NCI-H2171 treated with DMSO at 0.1 percent for 48 hours (cell line): ENCODE measurements around the gene PRELID2.
"Not testable (repeated sequence)": the region's sequence is repeated elsewhere in the genome, so short reads cannot be mapped to it uniquely, and the experiment has no call there.

Experiments used
- DNase-seq: peaks from one replicate; lab custom pipeline; 2025; lab: John Stamatoyannopoulos, UW

Gene PRELID2

DNA sequence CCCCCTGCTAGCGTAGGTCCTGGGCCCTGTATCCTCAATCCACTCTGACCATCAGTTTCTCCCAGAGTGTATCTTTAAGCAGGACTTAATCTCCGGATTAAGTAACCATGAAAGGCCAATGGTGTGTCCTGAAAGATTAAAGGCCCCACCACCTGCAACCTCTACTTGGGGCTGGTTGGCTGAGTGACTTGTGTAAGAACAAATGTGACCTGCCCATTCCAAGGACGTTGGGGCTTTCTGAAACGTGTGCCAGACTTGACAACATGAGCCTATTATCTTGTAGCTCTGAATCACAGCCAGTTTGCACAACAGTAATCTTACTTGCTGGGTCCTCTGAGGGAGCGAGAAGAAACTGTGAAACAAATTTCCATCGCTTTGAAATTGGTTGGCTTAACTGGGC is 3.1 kb upstream of the PRELID2 start:
- DNase-seq = no peak

DNA sequence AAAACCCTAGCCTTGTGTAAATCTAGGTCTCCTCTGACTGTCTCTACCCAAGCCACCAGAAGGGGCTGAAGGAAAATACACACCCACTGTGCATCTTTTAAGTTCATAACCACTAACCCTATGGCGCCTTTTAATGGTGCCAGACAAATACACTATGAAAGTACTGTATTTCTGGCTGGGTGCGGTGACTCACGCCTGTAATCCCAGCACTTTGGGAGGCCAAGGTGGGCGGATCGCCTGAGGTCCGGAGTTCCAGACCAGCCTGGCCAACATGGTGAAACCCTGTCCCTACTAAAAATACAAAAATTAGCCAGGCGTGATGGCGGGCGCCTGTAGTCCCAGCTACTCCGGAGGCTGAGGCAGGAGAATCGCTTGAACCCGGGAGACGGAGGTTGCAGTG is 1.1 kb upstream of the PRELID2 start:
- not testable (repeated sequence) for DNase-seq

DNA sequence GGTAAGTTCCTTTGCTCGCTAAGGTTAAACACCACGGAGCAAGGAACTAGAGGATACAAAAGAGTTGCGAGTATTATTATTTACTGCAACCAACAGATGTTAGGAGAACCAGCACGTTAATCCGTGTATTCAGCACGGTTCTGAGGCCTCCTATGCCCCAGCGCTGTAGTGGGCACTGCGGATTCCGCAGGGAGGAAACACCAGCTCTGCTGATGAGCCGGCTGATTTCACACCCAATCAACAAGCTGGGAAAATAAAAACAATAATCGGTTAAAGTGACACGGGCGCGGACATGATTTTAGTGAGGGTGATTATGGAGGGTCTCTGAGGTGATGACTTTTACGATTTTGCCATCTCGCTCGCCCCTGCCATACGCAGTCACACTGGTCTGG is 702 bp upstream of the PRELID2 start:
- no peak for DNase-seq

DNA sequence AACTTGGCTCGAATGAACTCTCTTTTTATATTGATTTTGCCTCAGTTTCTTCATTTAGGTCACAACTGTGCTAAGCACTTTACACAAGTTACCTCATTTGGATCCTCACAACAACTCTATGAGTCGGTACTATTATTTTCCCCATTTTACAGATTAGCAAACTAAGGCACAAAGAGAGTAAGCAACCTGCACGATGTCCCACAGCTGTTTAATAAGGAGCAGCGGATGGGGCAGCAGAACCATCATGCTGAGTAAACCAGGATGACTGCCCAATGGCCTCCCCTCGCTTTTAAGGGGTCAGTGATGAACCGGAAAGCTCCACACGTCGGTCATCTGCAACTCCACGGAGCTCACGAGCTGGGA is 607 bp downstream of the PRELID2 start:
- DNase-seq = no peak

- no peak for DNase-seq
Observed at GRCh38 chr5:145833631-145834200, 1.4 kb downstream of the PRELID2 start.

DNA sequence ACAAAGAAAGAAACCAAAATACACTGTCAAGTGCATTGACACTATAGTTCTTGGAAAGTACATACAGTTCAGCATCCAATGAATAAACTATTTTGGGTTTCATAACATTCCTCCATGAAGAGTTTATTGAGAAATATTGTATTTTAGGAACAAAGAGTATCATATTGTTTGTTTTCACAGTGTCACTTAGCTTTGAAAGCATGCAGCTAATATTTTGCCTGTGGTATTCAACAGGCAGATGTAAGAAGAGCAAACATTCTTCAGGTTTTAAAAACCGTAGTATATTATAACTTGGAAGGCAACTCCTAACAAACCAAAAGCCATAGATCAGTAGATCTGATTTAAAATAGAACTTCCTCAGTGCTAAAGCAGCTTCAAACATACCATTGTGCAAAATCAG is 4.5 kb downstream of the PRELID2 start:
- no peak for DNase-seq

GRCh38 chr5:145829708-145830361 is 5.3 kb downstream of the PRELID2 start:
- no peak for DNase-seq

GRCh38 chr5:145826895-145827674 is 8.1 kb downstream of the PRELID2 start:
- no peak for DNase-seq

DNA sequence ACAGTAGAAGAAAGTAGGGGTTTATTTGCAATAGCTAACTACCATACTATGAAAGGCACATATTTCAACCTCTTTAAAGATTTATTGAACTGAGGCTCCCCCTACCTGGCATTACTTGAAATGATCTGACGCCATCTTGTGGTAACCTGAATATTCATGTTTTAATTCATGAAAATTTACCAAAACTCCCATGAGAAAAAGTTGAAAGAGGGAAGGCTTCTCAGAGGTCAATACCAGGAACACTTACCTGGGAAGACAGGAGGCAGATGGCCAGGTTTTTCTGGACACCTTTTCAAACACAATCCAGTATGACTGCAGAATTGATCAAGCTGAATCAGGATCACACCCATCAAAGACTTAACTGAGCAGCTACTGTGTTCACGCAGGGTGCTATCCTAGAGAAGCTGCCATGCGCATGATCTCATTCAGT is 9.4 kb downstream of the PRELID2 start:
- peak; percentile 35 for DNase-seq

DNA sequence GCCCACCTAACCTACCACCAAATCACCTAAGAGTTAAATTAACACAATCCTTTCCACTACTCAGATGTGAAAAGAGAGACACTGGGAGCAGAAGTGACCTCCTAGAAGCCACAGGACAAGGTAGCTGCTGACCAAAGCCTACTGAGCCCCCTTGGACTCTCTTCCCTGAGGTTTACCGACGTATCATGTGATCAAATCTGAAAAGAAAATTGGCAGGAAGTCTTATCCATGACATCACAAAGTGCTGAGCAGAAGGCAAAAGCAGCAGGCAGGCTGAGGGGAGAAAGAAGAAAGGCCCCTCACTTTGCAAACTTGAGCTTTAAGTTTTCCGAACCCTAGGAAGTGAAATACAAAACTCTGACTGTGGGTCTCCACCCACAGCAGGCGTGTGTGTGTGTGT is 11.1 kb downstream of the PRELID2 start:
- no peak for DNase-seq

GRCh38 chr5:145818604-145819003 is 16.5 kb downstream of the PRELID2 start:
- no peak for DNase-seq

DNA sequence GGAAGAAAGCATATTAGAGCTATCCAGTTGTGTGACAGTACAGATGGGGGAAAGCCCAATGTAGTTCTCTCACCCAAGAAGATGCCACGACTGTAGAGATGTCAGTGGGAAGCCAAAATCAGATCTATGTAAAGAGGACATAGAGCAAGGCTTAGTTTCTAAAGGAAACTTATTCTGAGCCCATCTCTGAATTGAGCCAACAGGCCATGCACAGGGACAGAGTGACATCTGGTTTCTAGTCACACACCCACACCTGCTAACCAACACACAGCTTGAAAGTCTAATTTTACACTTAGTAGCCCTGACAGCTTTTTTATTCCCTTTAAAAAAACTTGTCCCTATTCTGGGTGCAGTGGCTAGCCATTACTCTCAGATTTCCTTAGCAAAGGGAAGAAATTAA is 22.3 kb downstream of the PRELID2 start:
- DNase-seq = no peak

DNA sequence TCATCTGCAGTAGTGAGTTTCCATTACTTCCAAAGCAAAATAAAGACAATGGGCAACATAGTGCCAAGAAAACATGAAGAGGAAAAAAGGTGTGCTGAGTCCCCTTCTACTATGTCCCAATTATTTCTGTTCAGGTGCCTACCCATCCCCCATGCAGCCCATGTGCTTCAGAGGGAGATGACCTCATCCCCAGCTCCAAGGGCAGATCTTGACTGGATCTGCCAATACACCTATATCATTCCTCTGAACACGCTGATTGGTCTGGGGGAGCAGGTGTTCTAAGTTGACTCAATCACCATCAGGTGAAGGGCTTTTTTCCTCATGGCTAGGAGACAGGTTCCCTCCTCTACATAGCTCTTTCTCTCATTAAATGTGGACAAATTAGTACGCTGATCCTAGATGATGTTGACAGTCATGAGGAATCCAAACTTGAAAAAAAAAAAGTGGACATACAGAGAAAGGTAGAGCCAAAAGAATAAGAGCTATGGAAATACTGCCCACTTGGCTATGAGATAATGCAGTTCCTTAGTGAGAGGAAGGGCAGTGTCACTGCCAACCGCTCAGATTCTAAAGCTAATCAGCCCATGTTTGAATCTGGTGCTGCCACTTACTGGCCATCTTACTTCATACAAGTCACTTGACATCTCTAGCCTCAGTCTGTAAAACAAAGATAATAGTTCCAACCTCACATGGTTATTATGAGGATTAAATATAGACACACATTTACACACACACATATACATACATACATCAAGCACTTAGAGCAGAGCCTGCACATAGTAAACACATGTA is 23.1 kb downstream of the PRELID2 start:
- no peak for DNase-seq

GRCh38 chr5:145806923-145807322 is 28.2 kb downstream of the PRELID2 start:
- no peak for DNase-seq

DNA sequence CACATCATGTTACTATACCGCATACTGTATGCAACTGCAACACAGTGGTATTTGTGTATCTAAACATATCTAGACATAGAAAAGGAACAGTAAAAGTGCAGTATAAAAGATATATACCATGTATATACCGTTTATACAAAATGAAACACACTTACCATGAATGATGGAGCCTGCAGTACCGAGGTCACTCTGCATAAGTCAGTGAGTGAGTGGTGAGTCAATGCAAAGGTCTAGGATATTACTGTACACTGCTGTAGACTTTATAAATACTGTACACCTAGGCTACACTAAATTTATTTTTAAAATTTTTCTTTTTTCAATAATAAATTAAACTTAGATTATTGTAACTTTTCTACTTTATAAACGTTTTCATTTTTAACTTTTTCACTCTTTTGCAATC is 29.3 kb downstream of the PRELID2 start:
- DNase-seq = no peak

- no peak for DNase-seq
Observed at GRCh38 chr5:145804701-145805100, 30.4 kb downstream of the PRELID2 start.

GRCh38 chr5:145803112-145804004 is 31.8 kb downstream of the PRELID2 start:
- DNase-seq = no peak

GRCh38 chr5:145801195-145801594 is 33.9 kb downstream of the PRELID2 start:
- DNase-seq = no peak

DNA sequence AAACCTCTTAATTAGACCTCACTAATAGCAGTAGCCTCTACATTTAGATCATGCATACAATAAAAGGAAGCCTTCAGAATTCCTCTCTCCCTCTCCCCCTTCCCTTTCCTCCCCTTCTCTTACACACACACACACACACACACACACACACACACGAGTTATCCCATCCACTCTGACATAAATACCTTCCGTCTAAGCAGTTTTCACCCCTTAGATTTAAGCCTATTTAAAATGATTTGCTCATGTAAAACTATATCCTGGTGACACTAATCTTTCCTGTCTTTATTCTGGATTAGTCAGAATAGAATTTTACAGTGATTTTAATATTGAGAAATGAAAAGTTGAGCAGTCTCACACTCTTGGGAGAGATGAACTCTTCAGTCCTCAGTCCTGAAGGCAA is 35.0 kb downstream of the PRELID2 start:
- no peak for DNase-seq

- not testable (repeated sequence) for DNase-seq
Observed at GRCh38 chr5:145798503-145798902, 36.6 kb downstream of the PRELID2 start.

DNA sequence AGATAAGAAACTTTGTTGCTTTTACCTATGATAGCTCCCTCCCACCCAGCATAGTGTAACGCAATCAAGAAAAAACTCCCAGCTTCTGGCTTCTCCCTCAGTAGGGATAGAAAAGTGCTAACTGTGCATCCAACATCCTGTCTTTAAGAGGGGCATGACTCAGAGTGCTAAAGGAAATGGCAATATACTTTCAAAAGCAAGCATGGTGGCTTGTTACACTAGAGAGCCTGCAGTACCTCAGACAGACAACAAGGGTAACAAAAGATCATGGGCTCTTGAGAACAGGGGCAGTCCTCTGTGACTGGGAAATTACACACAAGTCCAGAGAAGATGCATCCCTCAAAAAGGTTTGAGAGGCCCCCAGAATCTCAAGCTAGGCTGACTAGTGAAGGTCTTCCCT is 37.8 kb downstream of the PRELID2 start:
- no peak for DNase-seq

DNA sequence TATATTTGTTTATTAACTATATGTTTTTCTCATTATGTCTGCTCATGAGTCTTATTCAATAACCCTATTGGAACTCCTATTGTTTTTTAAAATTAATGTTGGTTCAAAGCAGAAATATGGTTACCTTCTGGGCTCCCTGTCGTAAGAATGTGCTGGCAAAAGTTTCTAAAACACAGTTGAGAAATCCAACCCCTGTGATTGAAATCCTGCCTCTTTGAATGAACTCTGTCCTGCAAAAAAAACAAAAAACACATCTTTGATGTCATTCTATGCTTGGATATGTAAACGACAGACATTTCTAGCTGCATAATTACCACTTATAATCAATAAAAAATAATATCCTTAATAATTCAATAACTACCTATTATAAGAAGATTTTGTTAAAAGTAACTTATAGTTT is 38.8 kb downstream of the PRELID2 start:
- no peak for DNase-seq
